Stimulated activated naive CD4-positive, alpha-beta T cell (primary cell): ENCODE measurements around the gene PFN4.
"Not testable (repeated sequence)": the region's sequence is repeated elsewhere in the genome, so short reads cannot be mapped to it uniquely, and the experiment has no call there.

Experiments used
- DNase-seq, 6 experiments: peaks; one replicate each; lab custom pipeline; 2025; lab: John Stamatoyannopoulos, UW

PFN4 gene

GRCh38 chr2:24123195-24123921 is at the start of gene PFN4, which contains the start of gene FAM228B:
Gene PFN4 (minus strand): TSS chr2:24123334. CDS start chr2:24122535, 799 bp downstream.
Gene FAM228B (plus strand): TSS chr2:24123469. CDS start chr2:24124362, 893 bp downstream.
- peak in 5 of 6 experiments; percentile 5 to 28 (median 24) for DNase-seq

GRCh38 chr2:24169023-24169422 is 45.9 kb upstream of the PFN4 start:
- DNase-seq: no peak

GRCh38 chr2:24164416-24164973 is 41.4 kb upstream of the PFN4 start:
- DNase-seq: peak in 4 of 6 experiments; percentile 9 to 32 (median 14)

GRCh38 chr2:24163601-24164000 is 40.5 kb upstream of the PFN4 start:
- no peak for DNase-seq

- DNase-seq: no peak
These were observed 40.1 kb upstream of the PFN4 start for GRCh38 chr2:24163186-24163585.

- no peak for DNase-seq
These were observed 39.4 kb upstream of the PFN4 start for GRCh38 chr2:24162494-24162893.

GRCh38 chr2:24160761-24161160 is 37.6 kb upstream of the PFN4 start:
- no peak for DNase-seq

GRCh38 chr2:24159708-24160107 is 36.6 kb upstream of the PFN4 start:
- DNase-seq: no peak

GRCh38 chr2:24158131-24158530 is 35.0 kb upstream of the PFN4 start:
- DNase-seq: no peak

- no peak for DNase-seq
These were observed 30.3 kb upstream of the PFN4 start for GRCh38 chr2:24153478-24153877.

- no peak for DNase-seq
These were observed 29.5 kb upstream of the PFN4 start for GRCh38 chr2:24152413-24153197.

GRCh38 chr2:24147364-24147763 is 24.2 kb upstream of the PFN4 start:
- DNase-seq: no peak

GRCh38 chr2:24140305-24140704 is 17.2 kb upstream of the PFN4 start:
- DNase-seq: not testable (repeated sequence)

- no peak for DNase-seq
These were observed 9.4 kb upstream of the PFN4 start for GRCh38 chr2:24132543-24132942.

GRCh38 chr2:24125956-24126355 is 2.8 kb upstream of the PFN4 start:
- DNase-seq: no peak

- DNase-seq: peak in 3 of 6 experiments; percentile 15 to 28 (median 27)
These were observed 917 bp upstream of the PFN4 start for GRCh38 chr2:24123922-24124580.

- DNase-seq: no peak
These were observed 554 bp downstream of the PFN4 start for GRCh38 chr2:24122366-24123194.

GRCh38 chr2:24121469-24121868 is 1.7 kb downstream of the PFN4 start:
- DNase-seq: no peak

GRCh38 chr2:24121066-24121465 is 2.1 kb downstream of the PFN4 start:
- no peak for DNase-seq

- no peak for DNase-seq
These were observed 5.2 kb downstream of the PFN4 start for GRCh38 chr2:24117902-24118301.

GRCh38 chr2:24115057-24115456 is 8.1 kb downstream of the PFN4 start:
- no peak for DNase-seq
